A673 (cell line): ENCODE data around the gene RNF141. TPM values are rescaled to one million over a fixed set of nuclear protein-coding genes. Genes with fewer than 3 reads are reported as not detected.

ENCODE experiments used
- BruUV-seq: library from RNA; stranded (reverse); fragments of 400-500 nt; replicated peaks from 2 replicates; lab custom pipeline; 2021; lab: Mats Ljungman, UMichigan
- CTCF ChIA-PET: fragments of 300-600 bp; sonication (Branson Sonifier 250); formaldehyde crosslinking; loops from one replicate; lab custom pipeline; 2022; ENCODE audit warnings: antibody characterized with exemption; lab: Charles Lee
- POLR2A ChIA-PET: fragments of 300-600 bp; sonication (Branson Sonifier 250); formaldehyde crosslinking; loops from one replicate; lab custom pipeline; 2022; ENCODE audit warnings: antibody characterized with exemption; ENCODE audit not compliant: low non-redundant PET; lab: Charles Lee
- DNase-seq: peaks from one replicate; pipeline ENCODE4 v3.0.0-alpha.2; 2015; ENCODE audit warnings: low spot score
- H3K27ac ChIP-seq: fragments of 200-600 bp; sonication (generic); 2 replicates; pipeline ENCODE4 v1.5.1; 2016; ENCODE audit warnings: mixed run types, low read depth, mild to moderate bottlenecking, mixed read lengths, antibody characterized with exemption, low read length; ENCODE audit not compliant: poor library complexity, severe bottlenecking
- H3K27me3 ChIP-seq: fragments of 200-600 bp; sonication (generic); replicated peaks from 2 replicates; pipeline ENCODE4 v1.6.1; 2017; ENCODE audit warnings: mixed run types, low read depth, mild to moderate bottlenecking, mixed read lengths, antibody characterized with exemption, low read length; ENCODE audit not compliant: insufficient read depth, poor library complexity
- H3K36me3 ChIP-seq: fragments of 200-600 bp; sonication (generic); 2 replicates; pipeline ENCODE4 v1.6.1; 2016; ENCODE audit warnings: mixed run types, mild to moderate bottlenecking, mixed read lengths, antibody characterized with exemption, low read length; ENCODE audit not compliant: insufficient read depth, poor library complexity, severe bottlenecking
- H3K4me1 ChIP-seq: fragments of 200-600 bp; sonication (generic); 2 replicates; pipeline ENCODE4 v1.6.1; 2017; ENCODE audit warnings: mixed run types, mild to moderate bottlenecking, mixed read lengths, antibody characterized with exemption, low read length; ENCODE audit not compliant: insufficient read depth, poor library complexity, severe bottlenecking
- H3K4me3 ChIP-seq: fragments of 200-600 bp; sonication (generic); 2 replicates; pipeline ENCODE4 v1.5.1; 2016; ENCODE audit warnings: low read depth, mixed run types, mild to moderate bottlenecking, mixed read lengths, low read length; ENCODE audit not compliant: poor library complexity, severe bottlenecking
- H3K9me3 ChIP-seq: fragments of 200-600 bp; sonication (generic); 2 replicates; pipeline ENCODE4 v1.6.1; 2016; ENCODE audit warnings: mixed run types, low read depth, mild to moderate bottlenecking, mixed read lengths, antibody characterized with exemption, low read length; ENCODE audit not compliant: poor library complexity, severe bottlenecking
- CTCF ChIP-seq: fragments of 300-800, 200-600 bp; sonication (generic); conservative IDR thresholded peaks from 2 replicates; pipeline ENCODE4 v1.5.1; 2017; ENCODE audit warnings: low read depth, mild to moderate bottlenecking, antibody characterized with exemption, low read length, moderate library complexity, mixed read lengths
- EZH2 ChIP-seq: fragments of 200-600 bp; sonication (generic); IDR thresholded peaks from 2 replicates; pipeline ENCODE4 v1.6.1; 2017; ENCODE audit warnings: borderline replicate concordance, low read depth, mild to moderate bottlenecking, mixed read lengths, antibody characterized with exemption, low read length; ENCODE audit not compliant: poor library complexity, severe bottlenecking
- intact Hi-C: fragments of 100-400 bp; cut with micrococcal nuclease; formaldehyde crosslinking; loops from one replicate; pipeline ENCODE4 v1.10.0; 2022; ENCODE audit not compliant: unreplicated experiment
- total RNA-seq: library from RNA; stranded (reverse); gene quantifications from 2 replicates; pipeline ENCODE4 v1.2.3, GENCODE V29; 2021

RNF141 gene
- total RNA-seq, 1 experiment from 2014 or later = 36.4 TPM

GRCh38 chr11:10478574-10479550 lies 62.1 kb downstream of the RNF141 start:
- no peaks in the 10 kb centered on the region for H3K27me3 ChIP-seq
- no TSS peak for BruUV-seq
- no peaks in the 10 kb centered on the region for H3K36me3 ChIP-seq
- no peak for DNase-seq
- no peak overlapping the region for H3K27ac ChIP-seq
- H3K4me1 ChIP-seq = no peaks in the 10 kb centered on the region
- H3K9me3 ChIP-seq = no peaks in the 10 kb centered on the region
- TF ChIP-seq EZH2 (no peak), CTCF (no peak)
- H3K4me3 ChIP-seq = no peak overlapping the region
- ChIA-PET CTCF (no interaction called here), POLR2A (no interaction called here)
- intact Hi-C loops = no loop called here

GRCh38 chr11:10478066-10478465 lies 62.9 kb downstream of the RNF141 start:
- intact Hi-C loops = no loop called here
- Histone ChIP-seq H3K4me1 (no peaks in the 10 kb centered on the region), H3K9me3 (no peaks in the 10 kb centered on the region), H3K27ac (no peak overlapping the region), H3K27me3 (no peaks in the 10 kb centered on the region), H3K4me3 (no peak overlapping the region), H3K36me3 (no peaks in the 10 kb centered on the region)
- BruUV-seq = no TSS peak
- TF ChIP-seq EZH2 (no peak), CTCF (no peak)
- ChIA-PET POLR2A (no interaction called here), CTCF (no interaction called here)
- DNase-seq = no peak

- no peak for DNase-seq
Observed at GRCh38 chr11:10477690-10478046, 63.3 kb downstream of the RNF141 start.

More at GRCh38 chr11:10477690-10478046, 63.3 kb downstream of the RNF141 start:
- no peaks in the 10 kb centered on the region for H3K9me3 ChIP-seq
- H3K27ac ChIP-seq = no peak overlapping the region
- ChIA-PET CTCF (no interaction called here), POLR2A (no interaction called here)
- no peaks in the 10 kb centered on the region for H3K4me1 ChIP-seq
- H3K27me3 ChIP-seq = no peaks in the 10 kb centered on the region
- no TSS peak for BruUV-seq
- no peaks in the 10 kb centered on the region for H3K36me3 ChIP-seq
- H3K4me3 ChIP-seq = no peak overlapping the region
- intact Hi-C loops = no loop called here
- TF ChIP-seq EZH2 = no peak
- no peak for TF ChIP-seq CTCF
